Neural cell (in vitro differentiated cells): ENCODE measurements around the gene UMAD1. TPM values are rescaled to one million over a fixed set of nuclear protein-coding genes. Genes with fewer than 3 reads are reported as not detected.

ENCODE experiments used
- H2AFZ ChIP-seq: fragments of 200-600, 300-800 bp; sonication (generic), shearing (Covaris generic); 2 replicates; pipeline ENCODE4 v1.6.0; 2014; ENCODE audit warnings: low read depth, mild to moderate bottlenecking, antibody characterized with exemption, low read length, moderate library complexity
- H3F3A ChIP-seq: fragments of 200-600 bp; shearing (Covaris generic); 2 replicates; pipeline ENCODE4 v1.6.1; 2016; ENCODE audit warnings: mild to moderate bottlenecking, moderate library complexity, mixed read lengths, antibody characterized with exemption, low read length; ENCODE audit not compliant: insufficient read depth, poor library complexity, severe bottlenecking
- H3K27ac ChIP-seq: fragments of 200-600, 300-800 bp; sonication (generic), shearing (Covaris generic); 2 replicates; pipeline ENCODE4 v1.5.1; 2014; ENCODE audit warnings: mild to moderate bottlenecking, low read length, moderate library complexity
- H3K27me3 ChIP-seq: fragments of 300-800, 200-600 bp; sonication (generic), shearing (Covaris generic); 2 replicates; pipeline ENCODE4 v1.6.0; 2014; ENCODE audit warnings: mild to moderate bottlenecking, low read depth, low read length, moderate library complexity; ENCODE audit not compliant: insufficient read depth
- H3K36me3 ChIP-seq: fragments of 300-800, 200-600 bp; sonication (generic), shearing (Covaris generic); 2 replicates; pipeline ENCODE4 v1.5.1; 2014; ENCODE audit warnings: mild to moderate bottlenecking, antibody characterized with exemption, low read length, moderate library complexity; ENCODE audit not compliant: insufficient read depth
- H3K4me2 ChIP-seq: fragments of 300-800, 200-600 bp; sonication (generic), shearing (Covaris generic); 2 replicates; pipeline ENCODE4 v1.6.0; 2014; ENCODE audit warnings: mild to moderate bottlenecking, low read length
- H3K4me3 ChIP-seq: fragments of 300-800, 200-600 bp; sonication (generic), shearing (Covaris generic); 2 replicates; pipeline ENCODE4 v1.5.1; 2014; ENCODE audit warnings: mild to moderate bottlenecking, low read length, moderate library complexity
- H3K79me2 ChIP-seq: fragments of 200-600 bp; shearing (Covaris generic); replicated peaks from 2 replicates; pipeline ENCODE4 v1.6.0; 2014; ENCODE audit warnings: mild to moderate bottlenecking, low read length, moderate library complexity; ENCODE audit not compliant: insufficient read depth
- H3K9ac ChIP-seq: fragments of 300-800, 200-600 bp; sonication (generic), shearing (Covaris generic); 2 replicates; pipeline ENCODE4 v1.6.1; 2016; ENCODE audit warnings: mild to moderate bottlenecking, low read length, mixed read lengths
- H3K9me2 ChIP-seq: fragments of 200-600 bp; shearing (Covaris generic); 2 replicates; pipeline ENCODE4 v1.6.1; 2016; ENCODE audit warnings: mild to moderate bottlenecking, low read length, mixed read lengths; ENCODE audit not compliant: insufficient read depth
- H3K9me3 ChIP-seq: fragments of 200-600, 300-800 bp; sonication (generic), shearing (Covaris generic); 2 replicates; pipeline ENCODE4 v1.6.1; 2016; ENCODE audit warnings: mild to moderate bottlenecking, mixed run types, low read length, moderate library complexity, mixed read lengths
- H4K20me1 ChIP-seq: fragments of 200-600 bp; shearing (Covaris generic); 2 replicates; pipeline ENCODE4 v1.6.1; 2016; ENCODE audit warnings: mild to moderate bottlenecking, mixed run types; ENCODE audit not compliant: insufficient read depth
- CTCF ChIP-seq: fragments of 450-650 bp; IDR thresholded peaks from 2 replicates; pipeline ENCODE4 v1.5.1; 2014; ENCODE audit warnings: antibody characterized with exemption, mild to moderate bottlenecking, moderate library complexity; ENCODE audit not compliant: poor library complexity, severe bottlenecking
- EP300 ChIP-seq: fragments of 450-650 bp; conservative IDR thresholded peaks from 2 replicates; pipeline ENCODE4 v1.6.1; 2014; ENCODE audit warnings: antibody characterized with exemption, mild to moderate bottlenecking, moderate library complexity; ENCODE audit not compliant: poor library complexity, severe bottlenecking
- EZH2 ChIP-seq: fragments of 200-600, 300-800 bp; shearing (Covaris generic), sonication (generic); IDR thresholded peaks from 2 replicates; pipeline ENCODE4 v1.6.1; 2014; ENCODE audit warnings: antibody characterized with exemption, low read length, borderline replicate concordance, mild to moderate bottlenecking; ENCODE audit not compliant: insufficient read depth, poor library complexity, severe bottlenecking
- POLR2AphosphoS5 ChIP-seq: IDR thresholded peaks from 2 replicates; pipeline ENCODE4 v1.6.1; 2012
- RAD21 ChIP-seq: fragments of 450-650 bp; conservative IDR thresholded peaks from 2 replicates; pipeline ENCODE4 v1.6.1; 2014; ENCODE audit warnings: antibody characterized with exemption, mild to moderate bottlenecking, moderate library complexity
- REST ChIP-seq: IDR thresholded peaks from 2 replicates; pipeline ENCODE4 v1.6.1; 2012; ENCODE audit warnings: borderline replicate concordance
- SMC3 ChIP-seq: fragments of 450-650 bp; conservative IDR thresholded peaks from 2 replicates; pipeline ENCODE4 v1.6.1; 2014; ENCODE audit warnings: antibody characterized with exemption, mild to moderate bottlenecking, moderate library complexity; ENCODE audit not compliant: poor library complexity
- TAF1 ChIP-seq: IDR thresholded peaks from 2 replicates; pipeline ENCODE4 v1.6.1; 2012; ENCODE audit warnings: low read depth
- polyA plus RNA-seq: library from polyadenylated mRNA; depleted of rRNA; stranded (reverse); fragments of >200 nt; gene quantifications from 2 replicates; pipeline ENCODE4 v1.2.3, GENCODE V29; 2014

UMAD1 gene
- polyA plus RNA-seq, 1 donor from 2014 or later = 14.7 TPM

- Histone ChIP-seq H3K9ac (no peak overlapping the region), H3K9me2 (no peaks in the 10 kb centered on the region), H3K79me2 (no peaks in the 10 kb centered on the region), H4K20me1 (no peaks in the 10 kb centered on the region), H3K9me3 (no peaks in the 10 kb centered on the region), H3K36me3 (no peaks in the 10 kb centered on the region), H3K27me3 (no peaks in the 10 kb centered on the region), H3K4me3 (peak overlapping the region; percentile 5), H3F3A (no peaks in the 10 kb centered on the region), H3K27ac (peak overlapping the region; percentile 38), H2AFZ (no peak overlapping the region), H3K4me2 (no peak overlapping the region)
- TF ChIP-seq POLR2AphosphoS5 = no peak
- no peak for TF ChIP-seq SMC3
- TF ChIP-seq REST = no peak
- no peak for TF ChIP-seq EZH2
- no peak for TF ChIP-seq TAF1
Observed at GRCh38 chr7:7614018-7614741, 26.4 kb upstream of the UMAD1 start.

- H3K4me3 ChIP-seq = no peak overlapping the region
- H2AFZ ChIP-seq = no peak overlapping the region
- H3K9ac ChIP-seq = no peak overlapping the region
- no peaks in the 10 kb centered on the region for H4K20me1 ChIP-seq
- H3K27me3 ChIP-seq = no peaks in the 10 kb centered on the region
- no peaks in the 10 kb centered on the region for H3K9me3 ChIP-seq
- TF ChIP-seq TAF1 (no peak), SMC3 (no peak), CTCF (no peak), RAD21 (no peak), REST (no peak), EP300 (no peak)
- H3K27ac ChIP-seq = no peak overlapping the region
- H3F3A ChIP-seq = no peaks in the 10 kb centered on the region
- H3K9me2 ChIP-seq = no peaks in the 10 kb centered on the region
- H3K4me2 ChIP-seq = no peak overlapping the region
- no peaks in the 10 kb centered on the region for H3K36me3 ChIP-seq
- H3K79me2 ChIP-seq = no peaks in the 10 kb centered on the region
Observed at GRCh38 chr7:7617550-7617949, 23.0 kb upstream of the UMAD1 start.
